GM12892 (cell line): ENCODE measurements around the gene CD101.

Experiments used
- POLR2A ChIP-seq: IDR thresholded peaks from 2 replicates; pipeline ENCODE4 v1.6.1; 2011; ENCODE audit warnings: low read depth, low read length, control low read depth
- POLR2AphosphoS5 ChIP-seq: IDR thresholded peaks from 2 replicates; pipeline ENCODE4 v1.6.1; 2011; ENCODE audit warnings: low read depth, low read length, control low read depth

GRCh38 chr1:117044217-117044616 lies 42.7 kb downstream of the CD101 start:
- TF ChIP-seq POLR2A: no peak
- no peak for TF ChIP-seq POLR2AphosphoS5
